Head of caudate nucleus (tissue), 42 donors: ENCODE measurements around the gene IGF2R.
"Not testable (repeated sequence)": the region's sequence is repeated elsewhere in the genome, so short reads cannot be mapped to it uniquely, and the experiment has no call there.

ENCODE experiments used
- DNase-seq, 42 donors: peaks; one replicate each; pipeline versions ENCODE4 v3.0.0 to v3.0.0-alpha.2; 2020 to 2021; ENCODE audit warnings: mixed read lengths in 7 of 42
- intact Hi-C: fragments of 100-400 bp; cut with DNase I; formaldehyde crosslinking; loops from one replicate; pipeline ENCODE4 v1.15.0; 2022

The IGF2R gene

DNA sequence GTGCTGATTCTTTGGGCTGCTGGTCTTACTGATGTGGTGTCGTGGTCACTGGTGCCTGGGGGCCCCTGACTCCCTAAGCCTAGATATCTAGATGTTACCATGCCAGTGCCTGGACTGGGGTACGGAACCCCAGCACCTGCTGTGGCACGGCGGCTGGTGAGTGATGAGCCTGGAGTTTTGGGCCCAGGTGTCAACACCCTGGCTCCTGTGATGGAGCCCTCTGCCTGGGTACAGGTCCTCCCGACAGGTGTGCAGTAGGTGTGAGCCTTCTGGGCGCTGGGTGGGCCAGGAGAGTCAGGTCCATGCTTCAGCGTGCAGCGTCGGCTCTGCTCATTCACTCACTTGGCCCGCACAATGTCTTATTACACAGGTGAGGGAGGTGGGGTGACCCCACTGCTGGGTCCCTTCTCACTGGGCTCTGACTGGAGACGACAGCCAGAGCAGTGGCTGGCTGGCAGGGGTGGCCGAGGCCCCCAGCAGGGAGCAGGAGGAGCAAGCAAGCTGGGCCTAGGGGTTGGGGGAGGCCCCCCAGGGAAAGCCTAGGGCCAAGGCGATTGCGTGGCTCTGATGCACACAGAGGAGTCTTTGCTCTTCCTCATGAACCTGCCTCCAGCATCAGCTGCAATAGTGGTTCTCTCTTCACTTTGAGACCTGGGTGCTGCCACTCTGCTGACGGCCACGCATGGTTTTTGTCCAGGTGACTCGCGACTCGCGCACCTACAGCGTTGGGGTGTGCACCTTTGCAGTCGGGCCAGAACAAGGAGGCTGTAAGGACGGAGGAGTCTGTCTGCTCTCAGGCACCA is 110.2 kb downstream of the IGF2R start:
- intact Hi-C loops: no loop called here
- peak in 1 of 42 donors; percentile 14 for DNase-seq

- peak in 11 of 42 donors; percentile 7 to 43 (median 16) for DNase-seq
- intact Hi-C loops: loop anchor here (5.0 kb wide), 1 partner anchor 373 kb away; no protein-coding TSS in a partner anchor
These were observed 110.8 kb downstream of the IGF2R start for GRCh38 chr6:160079686-160080043.

DNA sequence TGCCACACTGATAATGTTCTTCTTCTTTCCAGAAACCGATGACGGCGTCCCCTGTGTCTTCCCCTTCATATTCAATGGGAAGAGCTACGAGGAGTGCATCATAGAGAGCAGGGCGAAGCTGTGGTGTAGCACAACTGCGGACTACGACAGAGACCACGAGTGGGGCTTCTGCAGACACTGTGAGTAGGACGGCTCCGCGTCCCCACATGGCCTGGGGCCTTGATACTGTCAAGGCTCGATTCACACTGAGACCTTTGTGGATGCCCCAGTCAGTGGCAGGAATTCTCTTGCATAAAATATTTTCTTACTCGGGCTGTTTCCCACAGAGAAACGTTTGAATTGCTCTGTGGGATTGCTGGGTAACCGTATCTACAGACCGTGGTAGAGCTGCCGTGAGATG is 111.2 kb downstream of the IGF2R start:
- DNase-seq: peak in 1 of 42 donors; percentile 21
- intact Hi-C loops: loop anchor here (5.0 kb wide), 1 partner anchor 372 kb away; no protein-coding TSS in a partner anchor

- no peak for DNase-seq
- intact Hi-C loops: loop anchor here (5.0 kb wide), 1 partner anchor 371 kb away; no protein-coding TSS in a partner anchor
These were observed 112.5 kb downstream of the IGF2R start for GRCh38 chr6:160081398-160081797.

- intact Hi-C loops: loop anchor here (5.0 kb wide), 1 partner anchor 370 kb away; no protein-coding TSS in a partner anchor
- DNase-seq: peak in 1 of 42 donors; percentile 21
These were observed 113.7 kb downstream of the IGF2R start for GRCh38 chr6:160082627-160083026.

- intact Hi-C loops: loop anchor here (5.0 kb wide), 1 partner anchor 368 kb away; no protein-coding TSS in a partner anchor
- no peak for DNase-seq
These were observed 115.4 kb downstream of the IGF2R start for GRCh38 chr6:160084198-160084776.

- intact Hi-C loops: no loop called here
- no peak for DNase-seq
These were observed 116.3 kb downstream of the IGF2R start for GRCh38 chr6:160085226-160085625.

DNA sequence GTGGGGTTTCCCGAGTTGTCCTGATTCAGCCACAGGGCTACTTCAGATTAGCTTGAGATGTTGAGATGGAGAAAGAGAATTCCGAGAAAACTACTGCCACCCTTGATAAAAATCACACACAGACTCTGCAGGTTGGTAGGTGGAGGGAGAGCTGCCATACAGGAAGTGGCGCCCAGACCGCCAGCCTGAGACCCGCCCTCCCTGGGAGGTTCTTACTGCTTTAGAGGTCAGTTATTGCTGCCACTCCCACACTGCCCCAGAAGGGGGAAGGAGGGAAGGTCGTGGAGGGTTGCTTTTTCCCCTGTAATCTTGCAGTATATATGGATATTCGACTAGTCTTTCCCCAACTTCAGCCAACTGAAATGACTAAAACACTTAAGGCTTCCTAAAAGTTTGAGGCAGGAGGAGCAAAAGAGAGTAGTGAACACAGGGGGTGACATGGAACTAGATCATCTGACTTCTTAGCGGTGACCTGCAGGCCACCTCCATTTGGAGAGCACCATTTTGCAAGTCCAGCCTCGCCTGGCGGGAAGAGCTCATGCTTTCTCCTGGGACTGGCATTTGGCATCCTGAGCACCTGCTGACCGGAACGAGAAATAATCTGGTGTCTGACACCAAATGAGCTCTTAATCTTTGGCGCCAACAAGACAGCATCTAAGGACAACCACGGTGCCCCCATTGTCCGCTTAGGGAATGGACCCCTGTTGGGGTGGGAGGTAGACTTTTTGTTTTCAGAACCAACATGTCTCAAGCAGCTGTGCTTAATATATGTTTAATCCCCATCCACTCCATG is 117.0 kb downstream of the IGF2R start:
- no peak for DNase-seq
- intact Hi-C loops: no loop called here

DNA sequence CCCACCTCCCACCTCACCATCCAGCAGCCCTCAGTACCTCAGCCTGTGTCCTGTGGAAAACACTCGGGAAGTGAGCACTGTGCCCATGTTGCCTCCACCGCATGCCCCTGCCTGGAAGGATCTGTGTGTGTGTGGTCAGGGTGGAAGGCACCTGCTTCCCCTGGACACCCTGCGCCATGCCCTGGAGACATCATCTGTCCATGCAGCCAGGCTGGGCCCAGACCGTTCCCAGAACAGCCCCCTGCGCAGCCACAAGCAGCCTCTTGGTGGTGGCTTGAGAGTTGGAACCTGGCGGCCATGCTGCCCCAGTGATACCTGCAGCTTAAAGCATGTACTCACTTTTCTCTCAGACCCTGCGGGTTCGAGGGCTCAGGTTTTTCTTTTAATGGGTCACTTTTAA is 117.9 kb downstream of the IGF2R start:
- intact Hi-C loops: no loop called here
- no peak for DNase-seq

DNA sequence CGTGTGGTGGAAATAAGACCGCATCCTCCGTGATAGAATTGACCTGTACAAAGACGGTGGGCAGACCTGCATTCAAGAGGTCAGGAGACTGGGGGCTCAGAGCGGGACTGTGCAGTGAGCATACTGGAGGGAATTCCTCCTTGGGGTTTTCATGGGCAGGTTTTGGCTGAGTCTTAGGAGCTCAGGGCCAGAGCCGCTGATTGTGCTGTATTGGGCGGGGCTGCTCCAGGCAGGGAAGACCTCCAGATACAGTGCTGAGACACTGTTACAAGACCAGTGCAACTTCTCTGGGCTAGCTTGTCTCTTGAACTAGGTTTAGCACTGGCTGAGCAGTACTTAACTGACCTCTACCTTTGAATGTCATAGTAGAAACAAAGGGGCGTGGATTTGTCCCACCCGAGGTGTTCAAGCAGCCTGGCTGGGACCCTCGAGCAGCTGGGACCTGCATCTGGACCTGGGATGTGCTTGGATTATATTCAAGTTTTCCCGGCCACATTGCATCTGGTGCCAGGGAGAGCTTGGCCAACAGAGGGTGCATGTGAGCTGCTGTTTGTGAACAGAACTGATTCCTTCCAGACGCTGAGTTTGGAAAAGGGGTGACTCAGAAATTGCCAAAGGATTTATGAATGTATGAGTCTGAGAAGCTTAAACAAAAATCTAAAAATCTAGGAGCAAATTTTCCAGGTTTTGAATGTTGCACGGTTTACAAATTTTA is 119.3 kb downstream of the IGF2R start:
- peak; percentile 43 to 87 (median 71) for DNase-seq
- intact Hi-C loops: no loop called here

DNA sequence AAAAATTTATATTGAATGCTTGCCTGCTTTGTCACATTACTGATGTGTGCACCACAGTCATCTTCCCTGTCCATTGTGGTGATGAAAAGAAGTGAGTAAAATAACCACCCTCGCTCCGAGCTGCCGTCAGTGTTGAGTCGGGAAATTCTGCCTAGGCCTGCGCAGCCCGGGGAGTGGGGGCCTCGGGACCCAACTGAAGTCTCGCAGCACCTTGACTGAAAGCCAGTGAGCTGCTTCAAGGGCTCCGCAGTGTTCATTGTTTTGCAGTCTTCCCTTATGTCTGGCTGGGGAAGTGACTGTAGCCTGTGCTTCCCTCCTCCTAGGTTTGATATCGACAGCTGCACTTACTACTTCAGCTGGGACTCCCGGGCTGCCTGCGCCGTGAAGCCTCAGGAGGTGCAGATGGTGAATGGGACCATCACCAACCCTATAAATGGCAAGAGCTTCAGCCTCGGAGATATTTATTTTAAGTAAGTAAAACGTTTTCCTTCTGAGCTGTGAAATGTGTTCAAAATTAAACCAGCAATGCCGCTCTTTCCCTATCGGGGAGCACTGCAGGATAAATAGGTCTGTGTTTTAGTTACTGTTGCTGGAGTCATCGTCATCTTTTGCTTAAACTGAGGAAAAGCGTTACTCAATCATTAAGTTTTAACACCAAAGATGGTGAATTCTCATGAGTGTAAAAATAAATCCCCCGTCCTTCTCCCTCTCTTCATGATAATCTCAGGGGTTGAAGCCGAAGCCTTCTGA is 120.1 kb downstream of the IGF2R start:
- DNase-seq: peak in 1 of 42 donors; percentile 28
- intact Hi-C loops: no loop called here

- intact Hi-C loops: no loop called here
- peak in 1 of 42 donors; percentile 3 for DNase-seq
These were observed 120.6 kb downstream of the IGF2R start for GRCh38 chr6:160089534-160089897.

DNA sequence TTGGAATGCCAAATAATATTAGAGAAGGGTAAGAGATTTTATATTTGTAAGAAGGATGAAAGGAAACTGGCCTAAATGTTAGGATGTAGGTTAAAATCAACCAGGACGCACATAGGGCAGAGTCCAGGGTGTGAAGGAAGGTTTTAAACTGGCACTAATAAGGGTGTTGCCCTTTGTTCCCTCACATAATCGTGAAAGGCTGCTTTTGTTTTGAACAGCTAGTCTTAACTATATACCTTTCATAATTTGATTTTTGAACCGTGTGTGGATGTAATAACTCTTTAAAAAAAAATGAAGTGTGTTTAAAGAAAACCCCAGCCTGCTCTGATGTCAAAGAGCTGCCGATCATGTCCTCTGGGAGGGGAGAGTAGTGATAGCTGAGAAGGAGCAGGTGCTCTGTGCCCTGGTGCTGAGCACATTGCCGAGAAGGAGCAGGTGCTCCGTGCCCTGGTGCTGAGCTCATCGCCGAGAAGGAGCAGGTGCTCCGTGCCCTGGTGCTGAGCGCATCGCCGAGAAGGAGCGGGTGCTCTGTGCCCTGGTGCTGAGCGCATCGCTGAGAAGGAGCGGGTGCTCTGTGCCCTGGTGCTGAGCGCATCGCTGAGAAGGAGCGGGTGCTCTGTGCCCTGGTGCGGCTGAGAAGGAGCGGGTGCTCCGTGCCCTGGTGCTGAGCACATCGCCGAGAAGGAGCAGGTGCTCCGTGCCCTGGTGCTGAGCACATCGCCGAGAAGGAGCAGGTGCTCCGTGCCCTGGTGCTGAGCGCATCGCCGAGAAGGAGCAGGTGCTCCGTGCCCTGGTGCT is 121.8 kb downstream of the IGF2R start:
- DNase-seq, intact Hi-C loops: not testable (repeated sequence)

DNA sequence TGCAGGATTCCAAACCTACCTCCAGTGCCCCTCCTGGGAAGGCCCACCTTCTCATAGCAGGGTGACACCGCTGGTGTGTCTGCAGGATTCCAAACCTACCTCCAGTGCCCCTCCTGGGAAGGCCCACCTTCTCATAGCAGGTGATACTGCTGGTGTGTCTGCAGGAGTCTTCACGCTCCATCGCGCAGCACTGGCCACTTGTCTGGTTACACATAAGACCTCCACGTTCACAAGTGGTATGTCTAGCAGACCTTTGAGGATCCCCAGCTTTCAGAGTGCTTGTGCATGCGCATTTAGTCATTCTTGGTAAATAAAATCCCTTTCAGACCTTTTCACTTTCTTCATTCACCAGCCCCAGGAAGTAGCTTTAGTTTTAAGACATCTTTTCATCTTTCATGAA is 123.3 kb downstream of the IGF2R start:
- intact Hi-C loops: not testable (repeated sequence)

GRCh38 chr6:160092602-160093001 is 123.7 kb downstream of the IGF2R start:
- intact Hi-C loops: no loop called here
- DNase-seq: no peak

More for the DNA sequence above, 123.3 kb downstream of the IGF2R start:
- DNase-seq: not testable (repeated sequence)

GRCh38 chr6:160093061-160093460 is 124.2 kb downstream of the IGF2R start:
- intact Hi-C loops: no loop called here
- no peak for DNase-seq

DNA sequence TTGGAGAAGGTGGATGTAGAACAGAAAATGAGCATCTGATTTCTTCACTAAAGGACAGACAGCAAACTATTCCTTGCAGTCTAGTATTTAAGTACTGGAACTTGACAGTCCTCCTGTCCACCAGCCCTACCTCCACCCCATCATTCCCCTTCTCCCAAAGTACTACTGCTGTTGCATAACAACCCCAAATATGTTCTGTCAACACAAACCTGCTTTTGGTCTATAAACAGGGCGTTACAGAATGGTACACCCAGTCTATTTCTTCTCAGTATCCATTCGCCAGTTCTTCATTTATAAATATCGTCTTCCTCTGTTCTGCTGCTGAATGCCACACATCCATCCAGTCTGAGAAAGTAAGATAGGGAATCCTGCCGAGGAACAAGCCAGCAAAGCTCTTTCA is 125.1 kb downstream of the IGF2R start:
- intact Hi-C loops: no loop called here
- no peak for DNase-seq
